Nephron progenitor cell (in vitro differentiated cells): ENCODE data around the gene ARHGAP33.

ENCODE experiments used
- DNase-seq: peaks from one replicate; pipeline ENCODE4 v3.0.0; 2021
- H3K27ac Mint-ChIP-seq: 2 replicates; pipeline ENCODE4 v1.8.0; 2021; ENCODE audit warnings: mild to moderate bottlenecking, moderate library complexity, mixed read lengths
- H3K27me3 Mint-ChIP-seq: 2 replicates; pipeline ENCODE4 v1.8.0; 2021; ENCODE audit warnings: mild to moderate bottlenecking, low read depth, mixed read lengths; ENCODE audit not compliant: poor library complexity
- H3K36me3 Mint-ChIP-seq: 2 replicates; pipeline ENCODE4 v1.8.0; 2021; ENCODE audit warnings: low read depth, mixed read lengths
- H3K4me1 Mint-ChIP-seq: 2 replicates; pipeline ENCODE4 v1.8.0; 2021; ENCODE audit warnings: mixed read lengths
- H3K4me3 Mint-ChIP-seq: 2 replicates; pipeline ENCODE4 v1.8.0; 2021; ENCODE audit warnings: mild to moderate bottlenecking, moderate library complexity, mixed read lengths
- H3K9me3 Mint-ChIP-seq: 2 replicates; pipeline ENCODE4 v1.8.0; 2021; ENCODE audit warnings: mild to moderate bottlenecking, moderate library complexity, mixed read lengths
- TF ChIP-seq, protein P1 (sequence below): fragments of 200-600 bp; sonication (generic); IDR thresholded peaks from 2 replicates; pipeline ENCODE4 v1.5.0; 2021; ENCODE audit warnings: antibody characterized with exemption

Gene ARHGAP33

GRCh38 chr19:35746531-35746930 is 28.8 kb upstream of the ARHGAP33 start:
- Mint-ChIP-seq H3K27me3 (peaks cover 2% of the 10 kb centered on the region), H3K4me3 (peak overlapping the region; percentile 100), H3K27ac (peak overlapping the region; percentile 100), H3K9me3 (no peaks in the 10 kb centered on the region), H3K36me3 (peaks cover 5% of the 10 kb centered on the region), H3K4me1 (peaks cover 56% of the 10 kb centered on the region)
- TF ChIP-seq, protein P1, sequence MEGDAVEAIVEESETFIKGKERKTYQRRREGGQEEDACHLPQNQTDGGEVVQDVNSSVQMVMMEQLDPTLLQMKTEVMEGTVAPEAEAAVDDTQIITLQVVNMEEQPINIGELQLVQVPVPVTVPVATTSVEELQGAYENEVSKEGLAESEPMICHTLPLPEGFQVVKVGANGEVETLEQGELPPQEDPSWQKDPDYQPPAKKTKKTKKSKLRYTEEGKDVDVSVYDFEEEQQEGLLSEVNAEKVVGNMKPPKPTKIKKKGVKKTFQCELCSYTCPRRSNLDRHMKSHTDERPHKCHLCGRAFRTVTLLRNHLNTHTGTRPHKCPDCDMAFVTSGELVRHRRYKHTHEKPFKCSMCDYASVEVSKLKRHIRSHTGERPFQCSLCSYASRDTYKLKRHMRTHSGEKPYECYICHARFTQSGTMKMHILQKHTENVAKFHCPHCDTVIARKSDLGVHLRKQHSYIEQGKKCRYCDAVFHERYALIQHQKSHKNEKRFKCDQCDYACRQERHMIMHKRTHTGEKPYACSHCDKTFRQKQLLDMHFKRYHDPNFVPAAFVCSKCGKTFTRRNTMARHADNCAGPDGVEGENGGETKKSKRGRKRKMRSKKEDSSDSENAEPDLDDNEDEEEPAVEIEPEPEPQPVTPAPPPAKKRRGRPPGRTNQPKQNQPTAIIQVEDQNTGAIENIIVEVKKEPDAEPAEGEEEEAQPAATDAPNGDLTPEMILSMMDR, result no peak
- no peak for DNase-seq

- H3K36me3 Mint-ChIP-seq, result no peaks in the 10 kb centered on the region
- peak; percentile 96 for DNase-seq
- no peak within 1 kb of the TSS for H3K27ac Mint-ChIP-seq
- peaks cover 47% of the 10 kb centered on the region for H3K4me1 Mint-ChIP-seq
- no peaks in the 10 kb centered on the region for H3K27me3 Mint-ChIP-seq
- no peaks in the 10 kb centered on the region for H3K9me3 Mint-ChIP-seq
- peak within 1 kb of the TSS; percentile 100 for H3K4me3 Mint-ChIP-seq
- TF ChIP-seq, protein P1, result no peak
Observed at GRCh38 chr19:35748106-35749020, 27.0 kb upstream of the ARHGAP33 start, which contains the start of gene LIN37. TSS of gene LIN37 (plus strand) at chr19:35748576. CDS start at chr19:35748725, 149 bp downstream.

DNA sequence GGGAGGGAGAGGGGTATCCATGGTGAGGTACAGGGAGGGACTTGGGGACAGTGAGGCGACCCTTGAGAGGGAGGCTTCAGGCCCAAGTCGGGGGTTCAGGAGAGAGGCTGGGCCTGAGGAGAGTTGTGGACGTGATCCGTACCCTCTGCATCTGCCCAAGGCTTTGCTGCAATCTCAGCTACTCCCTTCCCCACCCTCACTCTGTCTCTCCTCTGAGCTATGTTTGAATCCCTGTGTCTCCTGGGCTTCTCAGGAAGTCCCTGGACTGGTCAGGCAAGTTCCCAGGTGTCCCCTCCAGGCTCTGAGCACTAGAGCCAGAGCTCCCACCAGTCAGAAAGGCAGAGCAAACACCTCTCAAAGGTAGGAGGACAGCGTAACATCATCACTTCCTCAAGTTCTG is 25.2 kb upstream of the ARHGAP33 start:
- no peak for DNase-seq
- H3K27me3 Mint-ChIP-seq, result peaks cover 9% of the 10 kb centered on the region
- H3K36me3 Mint-ChIP-seq, result peaks cover 10% of the 10 kb centered on the region
- peaks cover 45% of the 10 kb centered on the region for H3K4me1 Mint-ChIP-seq
- no peaks in the 10 kb centered on the region for H3K9me3 Mint-ChIP-seq
- no peak overlapping the region for H3K27ac Mint-ChIP-seq
- H3K4me3 Mint-ChIP-seq, result peak overlapping the region; percentile 69
- TF ChIP-seq, protein P1, result no peak

DNA sequence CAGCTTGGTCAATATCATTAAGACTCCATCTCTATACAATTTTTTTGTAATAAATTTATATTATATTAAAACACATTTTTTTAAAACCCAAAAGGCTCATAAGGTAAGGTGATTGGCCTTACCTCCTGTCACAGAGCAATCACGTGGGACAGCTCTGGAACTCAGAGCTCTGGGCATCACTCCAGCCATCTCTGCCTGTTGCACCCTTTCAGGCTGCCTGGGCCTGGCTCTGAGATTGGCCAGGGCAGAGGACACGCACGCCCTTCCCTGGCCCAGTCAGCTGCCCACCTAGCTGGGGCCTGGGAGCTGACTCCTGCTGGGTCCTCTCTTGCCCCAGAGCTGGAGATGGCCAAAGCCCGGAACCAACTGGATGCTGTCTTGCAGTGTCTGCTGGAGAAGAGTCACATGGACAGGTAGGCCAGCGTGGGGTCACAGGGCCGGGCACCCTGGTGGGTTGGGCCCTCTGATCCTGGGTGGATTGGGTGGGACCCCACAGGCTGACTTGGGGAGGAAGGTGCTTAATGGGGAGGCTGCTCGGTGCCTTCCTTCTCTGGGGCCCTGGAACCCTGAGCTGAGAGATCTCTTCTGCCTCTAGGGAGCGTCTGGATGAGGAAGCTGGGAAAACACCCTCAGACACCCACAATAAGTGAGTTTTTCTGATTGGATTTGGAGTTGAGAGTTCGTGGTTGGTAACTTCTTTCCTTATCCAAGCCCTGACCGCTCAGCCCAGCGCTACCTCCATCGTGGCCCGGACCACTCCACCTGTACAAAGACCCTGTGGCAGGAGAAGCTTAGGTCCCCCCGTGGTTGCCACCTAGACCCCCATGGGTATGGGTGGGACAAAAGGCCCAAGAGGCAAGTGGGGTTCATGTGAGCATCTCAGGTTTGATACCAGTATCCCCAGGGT is 23.3 kb upstream of the ARHGAP33 start:
- Mint-ChIP-seq H3K4me3 (no peak overlapping the region), H3K4me1 (peaks cover 42% of the 10 kb centered on the region), H3K36me3 (peaks cover 11% of the 10 kb centered on the region), H3K27ac (no peak overlapping the region), H3K9me3 (no peaks in the 10 kb centered on the region), H3K27me3 (peaks cover 17% of the 10 kb centered on the region)
- no peak for DNase-seq
- TF ChIP-seq, protein P1, result no peak

DNA sequence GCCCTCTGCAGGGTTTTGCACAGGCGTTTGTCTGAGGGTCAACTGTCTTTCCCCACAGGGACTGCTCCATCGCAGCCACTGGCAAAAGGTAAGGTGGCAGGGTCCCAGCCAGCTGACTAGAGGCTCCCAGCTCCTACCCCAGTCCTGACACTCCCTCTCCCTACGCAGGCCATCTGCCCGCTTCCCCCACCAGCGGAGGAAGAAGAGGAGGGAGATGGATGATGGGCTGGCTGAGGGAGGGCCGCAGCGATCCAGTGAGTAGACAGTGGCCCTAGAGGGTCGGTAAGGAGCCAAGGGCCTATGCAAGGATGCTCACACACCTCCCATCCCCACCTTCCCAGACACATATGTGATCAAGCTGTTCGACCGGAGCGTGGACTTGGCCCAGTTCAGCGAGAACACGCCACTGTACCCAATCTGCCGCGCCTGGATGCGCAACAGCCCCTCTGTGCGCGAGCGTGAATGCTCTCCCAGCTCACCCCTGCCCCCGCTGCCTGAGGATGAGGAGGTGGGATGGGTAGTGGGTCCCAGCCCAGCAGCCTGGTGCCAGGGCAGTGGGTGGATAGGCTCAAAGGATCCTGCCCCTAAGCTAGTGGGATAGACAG is 22.5 kb upstream of the ARHGAP33 start:
- TF ChIP-seq, protein P1, result no peak
- peaks cover 17% of the 10 kb centered on the region for H3K27me3 Mint-ChIP-seq

More for the DNA sequence above, 22.5 kb upstream of the ARHGAP33 start:
- Mint-ChIP-seq H3K4me1 (peaks cover 41% of the 10 kb centered on the region), H3K9me3 (no peaks in the 10 kb centered on the region), H3K4me3 (no peak overlapping the region), H3K27ac (no peak overlapping the region), H3K36me3 (peaks cover 11% of the 10 kb centered on the region)
- no peak for DNase-seq
